ENCODE results near the gene PRUNE2. TPM values are rescaled to one million over a fixed set of nuclear protein-coding genes. Genes with fewer than 3 reads are reported as not detected.

PRUNE2 gene
- total RNA-seq, 2 experiments from 2014 or later, result 0.38 to 0.44 TPM

DNA sequence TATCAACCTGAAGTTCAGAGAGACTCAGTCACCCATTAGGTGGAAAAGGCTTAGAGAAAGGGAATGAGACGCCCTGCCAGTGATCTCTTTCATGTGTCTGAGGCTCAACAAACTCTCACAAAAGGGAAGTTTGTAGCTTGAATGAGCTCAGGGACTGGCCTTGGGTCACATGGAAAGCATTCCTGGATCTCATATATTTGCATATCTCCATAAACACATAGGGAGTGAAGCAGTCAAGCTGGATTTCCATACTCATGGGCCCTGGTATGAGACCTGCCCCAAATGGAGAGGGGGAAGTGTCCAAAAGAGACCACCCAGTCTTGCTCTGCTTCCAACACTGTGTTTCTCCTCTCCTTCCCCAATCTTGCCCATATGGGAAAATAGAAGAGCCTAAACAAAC is 26.4 kb upstream of the PRUNE2 start:
- H2AFZ ChIP-seq (ENCODE audit: low read length), result no peak overlapping the region
- intact Hi-C loops (cut with micrococcal nuclease; ENCODE audit: unreplicated experiment), result no loop called here
- H3K9me2 ChIP-seq (ENCODE audit: insufficient read depth, low read length), result no peaks in the 10 kb centered on the region
- ChIA-PET POLR2A (no interaction called here), CTCF (ENCODE audit: unreplicated experiment) (no interaction called here)
- H3K9me3 ChIP-seq (ENCODE audit: low read length), result no peaks in the 10 kb centered on the region
- TF ChIP-seq CTCF (conservative IDR thresholded peaks at IDR 0.05; ENCODE audit: low read length), result no peak
- TF ChIP-seq EZH2phosphoT487 (IDR thresholded peaks at IDR 0.05; ENCODE audit: borderline replicate concordance, low read depth, low read length), result no peak
- no peaks in the 10 kb centered on the region for H3K79me2 ChIP-seq (ENCODE audit: insufficient read depth, low read depth, low read length)
- no peak overlapping the region for H3K27ac ChIP-seq (ENCODE audit: low read depth, low read length, poor library complexity, severe bottlenecking)
- no TSS peak for BruUV-seq (replicated peaks)
- no peak for DNase-seq (ENCODE audit: low spot score)
- H3K4me2 ChIP-seq (ENCODE audit: low read length), result no peak overlapping the region
- H3K4me1 ChIP-seq (ENCODE audit: insufficient read depth, low read length, poor library complexity, severe bottlenecking), result no peaks in the 10 kb centered on the region
- H3K4me3 ChIP-seq (ENCODE audit: low read depth, low read length, poor library complexity, severe bottlenecking), result no peak overlapping the region
- no peaks in the 10 kb centered on the region for H4K20me1 ChIP-seq (ENCODE audit: insufficient read depth, low read length)
- no peaks in the 10 kb centered on the region for H3K36me3 ChIP-seq (ENCODE audit: insufficient read depth, low read length)

DNA sequence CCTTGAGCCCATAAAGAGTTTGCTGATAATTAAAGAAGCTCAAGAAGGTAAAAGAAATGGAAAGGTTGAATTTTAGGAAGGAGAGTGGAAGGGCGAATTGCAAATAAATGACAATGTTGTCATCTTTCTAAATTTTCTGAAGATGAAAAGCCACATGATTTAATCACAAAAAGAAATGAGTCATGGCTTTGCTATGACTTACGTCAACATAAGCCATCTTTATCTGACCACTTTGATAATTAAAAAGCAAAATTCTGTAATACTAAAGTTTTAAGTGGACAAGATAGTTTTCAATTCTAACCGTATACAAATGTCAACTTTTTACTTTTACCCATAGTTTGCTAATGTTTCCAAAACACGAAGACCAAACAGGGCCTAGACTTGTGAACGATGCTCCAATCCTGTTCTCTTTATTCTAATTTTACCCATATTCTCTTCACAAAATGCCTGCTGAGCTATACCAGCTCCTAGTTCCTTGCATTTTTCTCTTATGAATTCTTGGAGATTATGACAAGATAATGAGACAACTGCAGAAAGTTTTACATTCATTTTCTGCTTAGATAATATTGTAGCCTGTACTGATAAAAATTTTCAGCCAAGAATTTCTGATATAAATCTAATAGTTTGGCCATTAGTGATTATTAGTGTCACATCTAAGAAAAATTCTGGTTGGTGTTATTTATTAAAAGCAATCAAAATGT is 21.8 kb upstream of the PRUNE2 start:
- BruUV-seq (replicated peaks), result no TSS peak
- H3K79me2 ChIP-seq (ENCODE audit: insufficient read depth, low read depth, low read length), result no peaks in the 10 kb centered on the region
- POLR2A ChIA-PET, result no interaction called here
- no peak overlapping the region for H2AFZ ChIP-seq (ENCODE audit: low read length)
- H3K27ac ChIP-seq (ENCODE audit: low read depth, low read length, poor library complexity, severe bottlenecking), result no peak overlapping the region
- H4K20me1 ChIP-seq (ENCODE audit: insufficient read depth, low read length), result no peaks in the 10 kb centered on the region
- no peaks in the 10 kb centered on the region for H3K4me1 ChIP-seq (ENCODE audit: insufficient read depth, low read length, poor library complexity, severe bottlenecking)
- TF ChIP-seq CTCF (conservative IDR thresholded peaks at IDR 0.05; ENCODE audit: low read length), result no peak
- H3K9me3 ChIP-seq (ENCODE audit: low read length), result no peaks in the 10 kb centered on the region
- intact Hi-C loops (cut with micrococcal nuclease; ENCODE audit: unreplicated experiment), result no loop called here
- no peak for DNase-seq (ENCODE audit: low spot score)
- no peaks in the 10 kb centered on the region for H3K36me3 ChIP-seq (ENCODE audit: insufficient read depth, low read length)
- no peaks in the 10 kb centered on the region for H3K9me2 ChIP-seq (ENCODE audit: insufficient read depth, low read length)
- H3K4me2 ChIP-seq (ENCODE audit: low read length), result no peak overlapping the region
- CTCF ChIA-PET (ENCODE audit: unreplicated experiment), result no interaction called here
- H3K4me3 ChIP-seq (ENCODE audit: low read depth, low read length, poor library complexity, severe bottlenecking), result no peak overlapping the region

GRCh38 chr9:76926846-76927245 is 20.9 kb upstream of the PRUNE2 start:
- no peaks in the 10 kb centered on the region for H3K9me2 ChIP-seq (ENCODE audit: insufficient read depth, low read length)
- no peaks in the 10 kb centered on the region for H3K36me3 ChIP-seq (ENCODE audit: insufficient read depth, low read length)
- ChIA-PET CTCF (ENCODE audit: unreplicated experiment) (no interaction called here), POLR2A (no interaction called here)
- H3K9me3 ChIP-seq (ENCODE audit: low read length), result no peaks in the 10 kb centered on the region
- BruUV-seq (replicated peaks), result no TSS peak
- no peak overlapping the region for H3K4me2 ChIP-seq (ENCODE audit: low read length)
- no peak overlapping the region for H2AFZ ChIP-seq (ENCODE audit: low read length)
- H3K79me2 ChIP-seq (ENCODE audit: insufficient read depth, low read depth, low read length), result no peaks in the 10 kb centered on the region
- no peaks in the 10 kb centered on the region for H3K4me1 ChIP-seq (ENCODE audit: insufficient read depth, low read length, poor library complexity, severe bottlenecking)
- no peak overlapping the region for H3K27ac ChIP-seq (ENCODE audit: low read depth, low read length, poor library complexity, severe bottlenecking)
- TF ChIP-seq EZH2phosphoT487 (IDR thresholded peaks at IDR 0.05; ENCODE audit: borderline replicate concordance, low read depth, low read length) (no peak), CTCF (conservative IDR thresholded peaks at IDR 0.05; ENCODE audit: low read length) (no peak)
- no peaks in the 10 kb centered on the region for H4K20me1 ChIP-seq (ENCODE audit: insufficient read depth, low read length)
- intact Hi-C loops (cut with micrococcal nuclease; ENCODE audit: unreplicated experiment), result no loop called here
- no peak for DNase-seq (ENCODE audit: low spot score)
- no peak overlapping the region for H3K4me3 ChIP-seq (ENCODE audit: low read depth, low read length, poor library complexity, severe bottlenecking)

Data from OCI-LY7 (cell line).